NCI-H187 (cell line): ENCODE measurements around the gene DDIT4.
A peak's percentile ranks its signal among the peaks of the same experiment; 100 is the strongest.
"Not testable (repeated sequence)": the region's sequence is repeated elsewhere in the genome, so short reads cannot be mapped to it uniquely, and the experiment has no call there.

ENCODE experiments used
- DNase-seq, 2 experiments: peaks; one replicate each; lab custom pipeline; 2025; lab: John Stamatoyannopoulos, UW

DDIT4 gene

DNA sequence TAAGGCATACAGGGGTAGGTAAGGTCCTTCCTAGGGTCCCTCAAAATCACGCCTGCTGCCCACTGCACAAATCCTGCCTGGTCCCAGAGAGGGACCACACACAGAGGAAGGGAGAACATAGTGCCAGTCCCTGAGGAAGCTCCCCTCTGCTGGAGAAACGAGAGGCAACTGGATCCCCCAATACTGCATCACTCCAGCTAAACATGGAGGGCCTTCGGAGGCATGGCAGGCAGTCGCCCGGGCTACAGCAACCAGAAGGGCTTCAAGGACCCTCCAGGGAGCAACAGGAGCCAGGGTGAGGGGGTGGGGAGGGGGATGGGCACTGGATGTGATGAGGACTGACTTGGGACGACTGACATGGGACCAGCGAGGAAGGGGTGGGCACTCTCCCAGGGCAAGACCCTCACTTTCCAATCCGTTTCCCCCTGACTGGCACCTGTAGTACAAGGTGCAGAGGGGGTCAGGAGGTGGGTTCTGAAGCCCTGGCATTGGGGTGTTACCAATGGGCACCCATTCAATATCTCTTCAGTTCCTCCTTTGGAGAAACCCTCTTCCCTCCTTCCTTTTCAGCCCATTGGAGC, 21.7 kb downstream of the DDIT4 start:
- no peak for DNase-seq

DNA sequence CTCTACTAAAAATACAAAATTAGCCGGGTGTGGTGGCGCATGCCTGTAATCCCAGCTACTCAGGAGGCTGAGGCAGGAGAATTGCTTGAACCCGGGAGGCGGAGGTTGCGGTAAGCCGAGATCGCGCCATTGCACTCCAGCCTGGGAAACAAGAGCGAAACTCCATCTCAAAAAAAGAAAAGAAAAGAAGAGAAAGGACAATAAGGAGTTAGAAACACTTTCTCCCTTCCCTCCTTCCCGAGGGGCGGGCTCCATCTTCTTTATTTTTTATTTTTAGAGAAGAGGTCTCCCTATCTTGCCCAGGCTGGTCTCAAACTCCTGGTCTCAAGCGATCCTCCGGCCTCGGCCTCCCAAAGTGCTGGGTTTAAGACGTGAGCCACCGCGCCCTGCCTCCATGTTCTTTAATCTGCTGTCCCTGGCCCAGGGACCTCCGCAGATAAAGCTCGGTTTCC, 23.1 kb downstream of the DDIT4 start:
- DNase-seq = not testable (repeated sequence)

DNA sequence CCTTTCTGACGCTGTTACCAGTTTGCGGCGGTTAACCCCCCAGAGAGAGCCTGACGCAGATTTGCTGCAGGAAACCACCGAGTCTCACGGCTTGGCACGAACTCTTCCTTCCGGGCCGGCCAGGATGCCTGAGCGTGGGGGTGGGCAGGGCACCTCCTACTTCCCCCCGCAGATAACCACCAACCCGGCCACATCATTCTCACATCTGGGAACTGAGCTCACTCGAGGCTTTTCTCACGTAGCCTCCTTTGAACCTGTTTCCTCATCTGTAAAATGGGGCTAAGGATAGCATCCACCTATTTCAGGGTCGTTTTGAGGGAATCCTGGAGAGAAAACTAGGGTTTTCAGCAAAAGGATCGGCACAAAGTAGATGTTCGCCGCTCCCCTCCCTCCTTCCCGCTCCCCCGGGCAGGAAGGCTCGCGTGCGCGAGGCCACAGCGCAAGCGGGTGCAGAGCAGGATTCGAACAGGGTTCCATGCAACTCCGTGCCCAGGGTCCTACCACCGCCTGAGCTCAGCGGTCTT, 23.6 kb downstream of the DDIT4 start:
- no peak for DNase-seq

DNA sequence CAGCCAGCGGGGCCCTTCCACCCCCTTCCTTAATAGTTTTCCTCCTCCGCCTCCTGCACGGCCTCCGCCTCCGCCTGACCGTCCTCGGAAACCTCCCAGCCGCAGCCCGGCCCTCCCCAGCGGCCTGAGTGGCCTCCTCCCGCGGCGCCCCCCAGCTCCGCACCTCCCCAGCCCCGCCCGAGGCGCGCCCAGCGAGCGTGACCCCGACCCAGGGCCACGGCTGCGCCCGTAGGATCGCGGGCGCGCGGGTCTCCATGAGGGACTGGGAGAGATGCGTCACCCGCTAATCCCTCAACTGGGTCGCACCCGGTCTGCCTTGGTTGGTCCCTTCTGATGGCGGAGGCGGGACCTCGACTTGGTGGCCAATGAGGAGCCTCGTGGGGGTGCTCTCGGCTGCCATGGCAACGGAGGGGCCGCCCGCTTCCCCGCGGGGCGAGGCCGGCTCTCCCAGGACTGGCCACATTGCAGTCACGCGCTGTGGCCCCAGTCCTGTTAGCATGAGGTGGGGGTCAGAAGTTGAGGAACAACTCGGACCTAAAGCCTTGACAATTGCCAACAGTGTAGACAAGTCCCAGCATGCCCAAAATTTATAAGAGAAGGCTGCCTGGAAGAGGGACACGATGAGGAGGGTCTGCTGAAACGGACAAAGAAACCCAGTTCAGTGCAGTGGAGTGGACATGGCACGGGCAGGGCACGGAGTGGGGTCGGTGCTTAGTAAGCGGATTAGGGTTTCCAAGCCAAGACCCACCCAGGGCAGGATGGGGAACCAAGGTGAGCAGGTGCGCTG, 24.3 kb downstream of the DDIT4 start:
- peak; percentile 30 to 85 for DNase-seq

DNA sequence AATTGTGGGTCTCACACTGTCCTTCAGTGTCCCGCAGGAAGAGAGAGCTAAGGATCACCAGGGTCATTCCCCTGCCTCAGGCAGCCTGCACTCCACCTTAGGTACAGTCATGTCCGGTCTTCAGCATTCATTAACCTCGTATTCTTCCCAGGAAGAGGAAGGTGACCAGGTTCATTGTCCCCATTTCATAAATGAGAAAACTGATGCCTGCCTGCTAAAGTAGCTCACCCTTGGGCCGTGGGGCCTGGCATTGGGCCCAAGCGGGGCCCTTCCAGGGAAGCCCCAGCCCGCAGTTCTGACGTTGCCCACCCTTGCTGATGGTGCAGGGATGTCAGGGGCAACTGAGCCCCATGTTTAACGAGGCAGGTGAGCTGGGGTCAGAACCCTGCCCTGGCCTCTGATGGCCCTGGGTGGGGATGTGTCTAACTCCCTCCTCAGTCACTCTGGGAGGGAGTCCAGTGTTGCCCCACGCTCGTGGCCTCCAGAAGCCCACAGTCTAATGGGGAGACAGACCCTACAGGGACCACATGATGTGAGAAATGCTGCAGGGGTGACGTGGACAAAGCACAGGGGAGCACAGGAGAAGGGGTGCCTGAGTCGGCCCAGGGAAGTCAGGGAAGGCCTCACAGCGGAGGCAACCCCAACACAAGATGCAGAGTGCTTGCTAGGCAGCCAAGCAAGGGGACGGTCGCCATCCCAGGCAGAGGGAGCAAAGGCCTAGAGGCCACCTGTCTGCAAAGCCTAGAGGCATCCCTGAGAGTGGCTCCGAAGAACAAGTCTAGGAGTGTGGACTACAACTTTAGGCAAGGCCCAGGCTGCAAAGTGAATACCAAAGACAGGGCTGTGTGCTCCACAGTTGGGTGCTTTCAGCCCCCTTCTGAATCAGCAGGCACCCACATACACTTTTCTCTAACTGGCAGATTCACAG, 25.1 kb downstream of the DDIT4 start:
- DNase-seq = no peak

DNA sequence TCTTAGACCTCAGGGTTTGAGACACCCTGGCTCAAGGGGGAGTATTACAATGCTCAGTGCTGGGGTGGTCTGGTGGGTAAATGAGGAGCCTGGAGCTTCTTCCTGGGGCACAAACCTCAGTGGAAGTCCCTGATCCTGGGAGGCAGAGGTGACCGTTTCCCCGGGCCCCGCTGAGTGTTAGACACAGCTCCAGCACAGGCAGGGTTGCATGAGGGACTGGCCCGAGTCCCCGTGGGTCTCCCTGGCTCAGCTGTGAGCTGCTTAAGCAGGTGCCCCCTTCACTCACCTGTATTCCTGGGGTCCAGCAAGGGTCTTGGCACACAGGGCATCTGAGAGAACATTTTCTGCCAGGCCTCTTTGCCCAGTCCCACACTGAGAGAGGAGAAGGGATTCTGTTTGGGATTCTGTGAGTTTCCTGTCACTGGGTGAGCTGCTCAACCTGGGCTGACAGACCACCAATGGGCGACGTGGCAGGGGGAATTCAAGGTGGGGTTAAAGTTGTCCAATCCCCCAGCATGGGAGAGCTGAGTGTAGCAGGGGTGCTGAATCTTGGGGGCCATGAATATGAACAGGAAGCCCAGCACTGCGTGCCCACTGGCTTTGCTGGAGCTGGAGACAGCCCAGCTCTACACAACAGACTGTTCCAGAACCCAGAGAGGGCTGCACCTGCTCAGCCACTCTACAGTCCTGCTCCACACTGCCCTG, 29.9 kb downstream of the DDIT4 start:
- no peak for DNase-seq

DNA sequence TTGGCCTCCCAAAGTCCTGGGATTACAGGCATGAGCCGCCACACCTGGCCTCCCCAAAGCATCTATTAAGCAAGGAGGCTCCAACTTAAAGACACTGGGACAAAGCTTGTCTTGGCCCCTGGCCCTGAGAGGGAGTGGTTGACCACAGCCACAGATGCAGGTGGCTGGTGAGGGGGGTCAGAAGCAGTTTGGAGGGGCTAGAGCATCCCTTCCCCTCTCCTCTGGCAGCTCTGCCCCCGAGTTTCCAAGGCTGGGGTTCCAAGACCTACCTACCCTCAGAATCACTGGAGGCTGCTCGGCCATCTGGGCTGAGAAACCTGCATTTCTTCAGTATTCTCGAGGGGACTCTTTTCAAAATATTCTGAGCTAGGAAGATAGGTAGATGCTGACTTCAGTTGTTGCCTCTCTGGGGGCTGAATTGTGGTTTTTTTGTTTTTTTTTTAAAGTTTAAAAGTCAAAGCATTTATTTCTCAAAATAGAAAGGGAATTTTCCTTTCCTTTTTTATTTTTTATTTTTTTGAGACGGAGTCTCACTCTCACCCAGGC, 32.6 kb downstream of the DDIT4 start:
- DNase-seq = no peak

DNA sequence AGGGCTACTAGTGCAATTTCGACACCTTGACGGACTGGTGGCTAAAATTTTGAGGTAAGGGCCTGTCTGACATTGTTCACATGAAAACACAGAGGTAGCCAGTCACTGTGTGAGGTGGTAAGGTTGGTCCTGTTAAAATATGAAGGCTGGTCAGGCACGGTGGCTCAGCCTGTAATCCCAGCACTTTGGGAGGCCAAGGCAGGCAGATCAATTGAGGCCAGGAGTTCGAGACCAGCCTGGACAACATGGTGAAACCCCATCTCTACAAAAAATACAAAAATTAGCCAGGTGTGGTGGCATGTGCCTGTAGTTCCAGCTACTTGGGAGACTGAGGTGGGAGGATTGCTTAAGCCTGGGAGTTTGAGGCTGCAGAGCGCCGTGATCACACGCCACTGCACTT, 34.0 kb downstream of the DDIT4 start:
- DNase-seq = not testable (repeated sequence)

DNA sequence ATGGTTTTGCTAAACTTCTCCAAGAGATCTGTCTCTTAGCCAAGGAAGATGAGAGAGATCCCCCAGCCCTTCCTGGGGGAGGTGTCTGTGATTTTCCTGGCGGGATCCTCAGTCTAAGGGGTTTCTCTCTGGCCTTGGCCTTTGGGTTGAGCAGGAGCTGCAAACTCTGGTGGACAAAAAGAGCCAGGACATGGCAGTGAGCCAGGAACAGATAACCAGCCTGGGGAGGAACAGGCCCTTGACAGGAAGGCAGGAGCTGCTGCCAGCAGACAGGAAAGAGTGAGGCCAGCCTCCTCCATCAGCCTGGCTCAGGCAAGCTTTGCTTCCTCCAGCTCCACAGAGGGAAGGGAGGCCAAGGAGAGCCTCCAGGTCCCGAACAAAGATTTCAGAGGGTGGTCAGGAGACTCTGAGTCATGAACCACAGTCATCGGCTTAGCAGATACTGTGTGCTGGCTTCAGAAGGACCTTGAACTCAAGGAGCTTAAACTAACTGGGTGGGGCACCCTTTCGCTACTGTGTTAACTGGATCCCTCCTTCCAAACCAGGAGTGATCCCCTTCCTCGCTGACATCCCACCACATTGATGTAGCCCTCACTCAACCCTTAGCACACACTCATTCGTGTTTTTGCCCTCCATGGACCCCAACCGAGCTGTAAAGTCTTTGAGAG, 34.7 kb downstream of the DDIT4 start:
- no peak for DNase-seq

DNA sequence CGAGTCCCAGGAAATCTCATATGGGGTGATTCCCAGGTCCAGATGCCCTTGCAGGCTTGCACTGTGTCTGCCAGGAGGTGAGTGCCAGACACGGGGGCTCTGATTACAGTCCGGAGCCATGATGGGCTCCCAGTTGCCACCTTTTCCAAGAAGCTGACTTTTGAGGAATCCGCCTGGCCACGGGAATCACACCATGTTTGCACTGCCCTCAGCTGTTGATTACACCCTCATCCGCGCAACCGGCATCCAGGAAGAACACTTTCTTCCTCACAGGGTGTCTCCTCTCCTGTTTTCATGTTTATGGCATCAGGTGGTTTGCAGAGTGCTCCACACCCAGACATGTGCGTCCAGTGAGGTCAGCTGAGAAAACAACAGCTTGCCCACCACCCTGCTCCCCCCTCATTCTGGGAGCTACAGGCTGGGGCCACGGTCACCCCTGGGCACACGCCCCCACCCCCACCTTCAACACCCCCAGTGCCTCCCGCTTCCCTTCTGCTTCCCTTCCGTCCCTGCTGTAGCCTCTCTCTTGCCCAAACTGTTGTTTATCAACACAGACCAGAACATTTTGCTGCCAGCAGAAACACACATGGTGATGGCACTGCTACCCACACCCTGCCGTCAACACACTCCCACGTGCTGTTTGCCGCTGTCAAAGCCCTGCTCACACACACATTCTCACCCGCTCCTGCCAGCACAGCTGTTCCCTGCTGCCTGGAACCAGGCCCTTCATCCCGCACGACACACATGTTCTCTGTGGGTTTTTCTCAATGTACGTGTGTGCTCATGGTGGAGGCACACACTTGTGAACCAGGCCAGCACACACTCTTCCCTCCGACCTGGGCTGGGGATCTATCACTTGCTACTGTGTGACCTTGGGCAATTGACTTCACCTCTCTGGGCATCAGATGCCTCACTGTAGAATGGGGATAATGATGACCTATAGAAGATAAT, 35.8 kb downstream of the DDIT4 start:
- DNase-seq = no peak

DNA sequence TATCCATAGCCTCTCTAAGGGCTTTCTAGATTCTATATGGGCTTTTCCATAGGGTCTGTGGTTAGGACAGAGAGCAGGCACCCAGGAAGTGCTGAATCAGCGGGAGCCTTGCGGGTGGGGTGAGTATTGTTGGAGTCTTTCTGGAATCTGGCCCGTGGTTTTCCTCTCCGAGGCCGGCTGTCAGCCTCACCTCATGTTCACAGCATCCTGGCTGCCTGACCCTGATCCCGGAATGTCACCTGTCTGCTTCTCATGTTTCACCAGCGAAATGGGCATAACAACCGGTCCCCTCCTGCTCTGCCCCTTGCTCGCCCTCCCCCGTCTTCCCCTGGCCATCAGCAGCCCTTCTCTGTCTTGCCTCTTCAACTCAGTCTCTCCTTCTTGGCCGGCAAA, 36.5 kb downstream of the DDIT4 start:
- DNase-seq = no peak

DNA sequence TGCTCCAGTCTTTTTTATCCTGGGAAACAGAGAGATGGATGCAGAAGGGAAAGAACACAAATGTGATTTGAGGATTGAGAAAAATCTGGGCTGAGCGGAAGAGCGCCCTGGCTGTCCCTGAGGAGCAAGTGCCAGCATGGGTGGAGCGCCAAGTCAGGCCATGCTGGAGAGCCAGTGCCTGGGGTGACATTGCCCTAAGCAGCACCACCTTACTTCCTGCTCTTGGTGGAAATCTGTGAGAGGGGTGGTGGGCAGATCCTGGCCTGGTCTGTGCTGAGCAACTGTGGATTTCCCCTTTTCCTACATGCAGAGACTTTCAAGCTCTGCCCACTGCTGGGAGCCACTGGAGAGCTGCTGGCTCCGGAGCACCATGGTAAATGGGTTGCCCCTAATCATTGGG, 36.9 kb downstream of the DDIT4 start:
- no peak for DNase-seq

DNA sequence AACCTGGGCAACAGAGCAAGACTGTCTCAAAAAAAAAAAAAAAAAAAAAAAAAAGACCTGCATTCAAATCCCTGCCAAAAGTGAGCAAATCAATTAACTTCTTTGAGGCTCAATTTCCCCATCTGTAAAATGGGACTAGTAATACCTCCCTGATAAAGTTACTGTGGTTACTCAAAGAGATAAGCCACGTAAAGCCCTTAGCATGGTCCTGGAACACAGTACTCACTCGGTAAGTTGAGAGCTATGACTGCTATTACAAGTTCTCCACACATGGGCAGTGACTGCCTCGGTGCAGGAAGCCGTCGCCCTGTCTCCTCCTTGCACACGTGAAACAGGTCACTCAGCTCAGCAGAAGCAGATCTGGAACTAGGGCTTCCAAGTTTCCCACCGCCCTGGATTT, 37.9 kb downstream of the DDIT4 start:
- DNase-seq = no peak

DNA sequence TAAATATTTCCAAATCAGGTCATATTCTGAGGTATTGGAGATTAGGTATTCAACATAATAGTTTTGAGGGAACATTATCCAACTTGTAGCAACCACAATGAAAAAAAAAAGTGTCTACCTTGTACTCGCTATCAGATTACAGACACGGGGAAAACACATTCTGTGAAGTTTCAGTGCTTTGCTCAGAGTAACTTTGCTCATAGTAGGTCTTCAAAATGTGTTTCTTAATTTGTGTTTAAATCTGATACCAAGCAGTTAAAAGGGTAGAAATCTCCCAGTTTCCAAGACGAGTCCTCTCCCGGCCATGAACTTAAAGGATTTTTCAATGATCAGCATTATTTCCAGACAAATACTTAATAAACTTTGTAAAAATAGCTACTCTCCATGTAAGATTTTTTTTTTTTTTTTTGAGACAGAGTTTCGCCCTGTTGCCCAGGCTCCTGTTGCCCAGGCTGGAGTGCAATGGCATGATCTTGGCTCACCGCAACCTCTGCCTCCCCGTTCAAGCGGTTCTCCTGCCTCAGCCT, 39.2 kb downstream of the DDIT4 start:
- DNase-seq = no peak

DNA sequence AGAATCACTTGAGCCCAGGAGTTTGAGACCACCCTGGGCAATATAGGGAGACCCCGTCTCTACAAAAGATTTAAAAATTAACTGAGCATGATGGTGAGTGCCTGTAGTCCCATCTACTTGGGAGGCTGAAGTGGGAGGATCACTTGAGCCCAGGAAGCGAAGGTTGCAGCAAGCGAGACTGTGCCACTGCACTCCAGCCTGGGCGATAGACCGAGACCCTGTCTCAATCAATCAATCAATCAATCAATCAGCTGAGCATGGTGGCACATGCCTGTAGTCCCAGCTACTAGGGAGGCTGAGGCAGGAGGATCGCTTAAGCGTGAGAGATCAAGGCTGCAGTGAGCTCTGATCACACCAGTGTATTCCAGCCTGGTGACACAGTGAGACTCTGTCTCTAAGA, 40.5 kb downstream of the DDIT4 start:
- no peak for DNase-seq

DNA sequence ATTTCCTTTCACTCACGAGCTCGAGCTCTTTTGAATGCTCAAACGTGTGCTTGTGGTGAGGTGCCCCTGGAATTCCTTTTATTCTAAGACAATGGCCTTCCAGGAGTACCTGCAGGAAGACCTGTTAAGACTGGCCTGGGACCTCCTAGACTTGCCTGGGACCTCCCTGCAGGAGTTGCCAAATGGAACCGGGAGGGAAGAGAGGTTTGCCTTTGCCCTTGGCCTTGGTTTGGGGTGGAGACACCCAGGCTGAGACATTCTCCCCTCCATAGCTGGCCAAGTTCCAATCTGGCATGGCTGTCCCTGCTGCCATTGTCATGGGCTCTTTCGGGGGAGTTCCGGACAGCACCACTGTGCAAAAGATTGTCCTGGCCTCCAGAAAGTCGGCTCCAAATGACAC, 41.3 kb downstream of the DDIT4 start:
- no peak for DNase-seq

DNA sequence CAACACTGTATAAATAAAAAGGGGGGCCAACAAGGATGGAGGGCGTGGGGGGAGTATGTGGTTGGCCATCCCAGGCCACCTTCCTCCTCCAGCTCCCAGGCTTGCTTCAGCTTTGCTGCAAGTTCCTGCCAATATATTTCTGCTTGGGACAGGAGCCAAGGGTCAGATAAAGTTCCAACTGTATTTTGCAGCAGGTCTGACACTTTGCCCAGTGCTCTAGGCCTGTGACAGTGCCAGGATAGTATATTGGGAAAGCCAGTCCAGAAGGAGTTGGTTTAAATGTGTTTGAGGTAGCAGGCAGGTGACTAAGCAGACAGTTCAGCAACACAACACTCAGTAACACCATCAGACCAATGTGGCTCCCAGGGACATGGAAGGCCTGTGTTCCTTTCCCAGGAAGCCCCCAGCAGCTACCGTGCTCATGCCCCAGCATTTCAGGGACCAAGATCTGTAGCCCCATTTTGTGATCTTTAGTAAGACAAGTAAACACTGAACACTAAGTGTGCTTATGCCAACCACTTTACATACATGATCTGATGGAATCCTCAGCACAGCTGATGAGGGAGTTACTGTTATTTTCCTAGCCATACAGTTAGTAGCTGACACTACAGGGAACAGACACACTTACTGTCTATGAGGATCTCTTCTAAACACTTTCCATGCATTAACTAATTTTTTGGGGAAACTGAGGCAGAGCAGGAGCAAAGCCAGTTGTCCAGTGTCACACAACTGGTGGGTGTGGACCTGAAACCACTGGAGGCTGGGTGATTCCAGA, 42.1 kb downstream of the DDIT4 start:
- no peak for DNase-seq

DNA sequence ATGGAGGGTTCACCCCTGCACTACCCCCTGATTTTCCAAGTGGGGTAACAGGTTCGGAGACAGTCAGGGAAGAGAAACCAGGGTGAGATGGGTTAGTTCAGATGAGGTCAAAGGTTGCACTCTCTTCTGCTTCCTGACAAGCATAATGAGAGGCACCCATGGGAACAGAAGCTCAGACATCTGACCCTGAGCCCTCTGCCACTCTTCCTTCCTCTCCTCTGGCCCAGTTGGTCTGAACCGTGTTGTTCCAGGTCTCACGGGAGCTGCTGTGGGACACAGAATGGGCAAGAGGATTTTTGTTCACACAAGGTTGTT, 42.6 kb downstream of the DDIT4 start:
- no peak for DNase-seq
